ENCODE data around the gene TYSND1. TPM values are rescaled to one million over a fixed set of nuclear protein-coding genes. Genes with fewer than 3 reads are reported as not detected.

Gene TYSND1
- total RNA-seq, 1 experiment from 2014 or later = 13.6 TPM

GRCh38 chr10:70096016-70096704 is 50.3 kb downstream of the TYSND1 start:
- BruUV-seq (replicated peaks) = no TSS peak

More at GRCh38 chr10:70096016-70096704, 50.3 kb downstream of the TYSND1 start:
- no peaks in the 10 kb centered on the region for H4K20me1 ChIP-seq (ENCODE audit: insufficient read depth)
- H3K36me3 ChIP-seq (ENCODE audit: control insufficient read depth in 1 of 2, insufficient read depth in 2 of 2, low read length in 2 of 2) = peaks cover 8 to 11% of the 10 kb centered on the region in 2 experiments; a peak in 3 of 4 replicates
- H3K27me3 ChIP-seq (ENCODE audit: insufficient read depth, low read length) = no peaks in the 10 kb centered on the region
- no peaks in the 10 kb centered on the region for H3K4me1 ChIP-seq (ENCODE audit: control insufficient read depth in 1 of 2, insufficient read depth in 2 of 2, low read length in 2 of 2)
- H3K27ac ChIP-seq (ENCODE audit: low read depth, low read length) = no peak overlapping the region
- no peak overlapping the region for H3K4me2 ChIP-seq (ENCODE audit: low read length)
- intact Hi-C loops (cut with micrococcal nuclease) = no loop called here
- TF ChIP-seq JUND (IDR thresholded peaks at IDR 0.05) = no peak
- TF ChIP-seq MAX (IDR thresholded peaks at IDR 0.05) = no peak
- no peak for TF ChIP-seq POLR2A (IDR thresholded peaks at IDR 0.05; ENCODE audit: borderline replicate concordance, extremely low read depth, insufficient read depth, insufficient read length)
- no peak for TF ChIP-seq CBX3 (IDR thresholded peaks at IDR 0.05; ENCODE audit: low read depth)
- TF ChIP-seq, protein P1, sequence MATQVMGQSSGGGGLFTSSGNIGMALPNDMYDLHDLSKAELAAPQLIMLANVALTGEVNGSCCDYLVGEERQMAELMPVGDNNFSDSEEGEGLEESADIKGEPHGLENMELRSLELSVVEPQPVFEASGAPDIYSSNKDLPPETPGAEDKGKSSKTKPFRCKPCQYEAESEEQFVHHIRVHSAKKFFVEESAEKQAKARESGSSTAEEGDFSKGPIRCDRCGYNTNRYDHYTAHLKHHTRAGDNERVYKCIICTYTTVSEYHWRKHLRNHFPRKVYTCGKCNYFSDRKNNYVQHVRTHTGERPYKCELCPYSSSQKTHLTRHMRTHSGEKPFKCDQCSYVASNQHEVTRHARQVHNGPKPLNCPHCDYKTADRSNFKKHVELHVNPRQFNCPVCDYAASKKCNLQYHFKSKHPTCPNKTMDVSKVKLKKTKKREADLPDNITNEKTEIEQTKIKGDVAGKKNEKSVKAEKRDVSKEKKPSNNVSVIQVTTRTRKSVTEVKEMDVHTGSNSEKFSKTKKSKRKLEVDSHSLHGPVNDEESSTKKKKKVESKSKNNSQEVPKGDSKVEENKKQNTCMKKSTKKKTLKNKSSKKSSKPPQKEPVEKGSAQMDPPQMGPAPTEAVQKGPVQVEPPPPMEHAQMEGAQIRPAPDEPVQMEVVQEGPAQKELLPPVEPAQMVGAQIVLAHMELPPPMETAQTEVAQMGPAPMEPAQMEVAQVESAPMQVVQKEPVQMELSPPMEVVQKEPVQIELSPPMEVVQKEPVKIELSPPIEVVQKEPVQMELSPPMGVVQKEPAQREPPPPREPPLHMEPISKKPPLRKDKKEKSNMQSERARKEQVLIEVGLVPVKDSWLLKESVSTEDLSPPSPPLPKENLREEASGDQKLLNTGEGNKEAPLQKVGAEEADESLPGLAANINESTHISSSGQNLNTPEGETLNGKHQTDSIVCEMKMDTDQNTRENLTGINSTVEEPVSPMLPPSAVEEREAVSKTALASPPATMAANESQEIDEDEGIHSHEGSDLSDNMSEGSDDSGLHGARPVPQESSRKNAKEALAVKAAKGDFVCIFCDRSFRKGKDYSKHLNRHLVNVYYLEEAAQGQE (IDR thresholded peaks at IDR 0.05; ENCODE audit: low read depth) = no peak
- TF ChIP-seq TCF7L2 (IDR thresholded peaks at IDR 0.05; ENCODE audit: borderline replicate concordance, extremely low read depth, insufficient read depth, insufficient read length) = no peak
- no peak for TF ChIP-seq SP1 (IDR thresholded peaks at IDR 0.05; ENCODE audit: low read depth)
- TF ChIP-seq ZFX (IDR thresholded peaks at IDR 0.05) = no peak
- no peak for TF ChIP-seq RAD21 (IDR thresholded peaks at IDR 0.05; ENCODE audit: low read depth)
- TF ChIP-seq, protein P2, sequence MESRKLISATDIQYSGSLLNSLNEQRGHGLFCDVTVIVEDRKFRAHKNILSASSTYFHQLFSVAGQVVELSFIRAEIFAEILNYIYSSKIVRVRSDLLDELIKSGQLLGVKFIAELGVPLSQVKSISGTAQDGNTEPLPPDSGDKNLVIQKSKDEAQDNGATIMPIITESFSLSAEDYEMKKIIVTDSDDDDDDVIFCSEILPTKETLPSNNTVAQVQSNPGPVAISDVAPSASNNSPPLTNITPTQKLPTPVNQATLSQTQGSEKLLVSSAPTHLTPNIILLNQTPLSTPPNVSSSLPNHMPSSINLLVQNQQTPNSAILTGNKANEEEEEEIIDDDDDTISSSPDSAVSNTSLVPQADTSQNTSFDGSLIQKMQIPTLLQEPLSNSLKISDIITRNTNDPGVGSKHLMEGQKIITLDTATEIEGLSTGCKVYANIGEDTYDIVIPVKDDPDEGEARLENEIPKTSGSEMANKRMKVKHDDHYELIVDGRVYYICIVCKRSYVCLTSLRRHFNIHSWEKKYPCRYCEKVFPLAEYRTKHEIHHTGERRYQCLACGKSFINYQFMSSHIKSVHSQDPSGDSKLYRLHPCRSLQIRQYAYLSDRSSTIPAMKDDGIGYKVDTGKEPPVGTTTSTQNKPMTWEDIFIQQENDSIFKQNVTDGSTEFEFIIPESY (IDR thresholded peaks at IDR 0.05; ENCODE audit: extremely low read depth, insufficient replicate concordance, low read length) = no peak
- TF ChIP-seq ELF1 (IDR thresholded peaks at IDR 0.05; ENCODE audit: borderline replicate concordance, low read depth) = no peak
- TF ChIP-seq FOSL1 (IDR thresholded peaks at IDR 0.05; ENCODE audit: low read depth) = no peak
- no peak for TF ChIP-seq SIN3A (IDR thresholded peaks at IDR 0.05; ENCODE audit: low read depth)
- no peak for TF ChIP-seq EZH2phosphoT487 (IDR thresholded peaks at IDR 0.05; ENCODE audit: borderline replicate concordance)
- TF ChIP-seq POLR2AphosphoS5 (IDR thresholded peaks at IDR 0.05; ENCODE audit: low read depth, low read length) = no peak
- no peak for TF ChIP-seq CEBPB (IDR thresholded peaks at IDR 0.05; ENCODE audit: low read depth)
- H3K79me2 ChIP-seq (ENCODE audit: insufficient read depth, low read length) = no peaks in the 10 kb centered on the region
- RAD21 ChIA-PET (ENCODE audit: low non-redundant PET in 1 of 2, low total read pairs in 2 of 2, uncharacterized antibody in 2 of 2, unreplicated experiment in 2 of 2) = no interaction called here
- no peaks in the 10 kb centered on the region for H3K9me3 ChIP-seq (ENCODE audit: control insufficient read depth in 1 of 2, insufficient read depth in 1 of 2, low read depth in 1 of 2, low read length in 2 of 2)
- H2AFZ ChIP-seq (ENCODE audit: low read depth, low read length, poor library complexity, severe bottlenecking) = no peak overlapping the region
- H3K4me3 ChIP-seq (replicated peaks in 1 of 2; ENCODE audit: low read depth in 1 of 2, low read length in 2 of 2) = no peak overlapping the region
- POLR2A ChIA-PET = no interaction called here
- no peaks in the 10 kb centered on the region for H3K9me2 ChIP-seq (ENCODE audit: insufficient read depth)
- no peak overlapping the region for H3K9ac ChIP-seq (ENCODE audit: low read length)
- DNase-seq (ENCODE audit: low read depth, low spot score) (no peak), ATAC-seq (no peak)
- CTCF ChIA-PET = interaction anchor here (1.5 kb wide), 1 partner anchor 20 kb away, joined by 4 read pairs; no protein-coding TSS in a partner anchor

All from HCT116 (cell line).